ENCODE results near the gene TMEM30B. TPM values are rescaled to one million over a fixed set of nuclear protein-coding genes. Genes with fewer than 3 reads are reported as not detected.

The TMEM30B gene
- total and polyA plus RNA-seq, 4 experiments from 2014 or later = 2.9 to 5.4 (median 4.1) TPM

- Histone ChIP-seq H3K4me3 (ENCODE audit: low read length in 2 of 2) (no peak overlapping the region), H3K27ac (ENCODE audit: low read depth, low read length) (no peak overlapping the region), H3K4me1 (ENCODE audit: insufficient read depth, low read length) (no peaks in the 10 kb centered on the region), H3K27me3 (ENCODE audit: insufficient read depth, low read length) (peaks cover 18% of the 10 kb centered on the region), H3K9me3 (ENCODE audit: control insufficient read depth in 1 of 2, low read length in 2 of 2) (no peaks in the 10 kb centered on the region), H3K36me3 (ENCODE audit: insufficient read depth, low read length) (no peaks in the 10 kb centered on the region)
- H3K4me3 Mint-ChIP-seq = no peak overlapping the region
- H3K36me3 Mint-ChIP-seq = no peaks in the 10 kb centered on the region
- no peak for DNase-seq
- peaks cover 7 to 12% of the 10 kb centered on the region in 2 donors for H3K27me3 Mint-ChIP-seq
- no peaks in the 10 kb centered on the region for H3K9me3 Mint-ChIP-seq
- POLR2A ChIA-PET (ENCODE audit: partially characterized antibody) = no interaction called here
- no peak overlapping the region for H3K27ac Mint-ChIP-seq
- no peaks in the 10 kb centered on the region for H3K4me1 Mint-ChIP-seq
- CTCF ChIA-PET (ENCODE audit: partially characterized antibody) = interaction anchor here (1.4 kb wide), 1 partner anchor 38 kb away, joined by 3 read pairs; no protein-coding TSS in a partner anchor
- intact Hi-C loops (cut with micrococcal nuclease) = no loop called here
Observed at GRCh38 chr14:61258985-61259384, 22.2 kb downstream of the TMEM30B start.

- peaks cover 18% of the 10 kb centered on the region for H3K27me3 ChIP-seq (ENCODE audit: insufficient read depth, low read length)
- H3K36me3 ChIP-seq (ENCODE audit: insufficient read depth, low read length) = no peaks in the 10 kb centered on the region
- ChIA-PET POLR2A (ENCODE audit: partially characterized antibody) (no interaction called here), CTCF (ENCODE audit: partially characterized antibody) (interaction anchor here (0.9 to 1.4 kb wide), 2 partner anchors 39 to 633 kb away, joined by 3 to 4 read pairs; no protein-coding TSS in a partner anchor)
- H3K4me1 Mint-ChIP-seq = peaks cover 0 to 3% (median under 1%) of the 10 kb centered on the region in 4 donors
- intact Hi-C loops (cut with micrococcal nuclease) = no loop called here
- DNase-seq = no peak
- peaks cover 8 to 12% of the 10 kb centered on the region in 2 donors for H3K27me3 Mint-ChIP-seq
- H3K9me3 Mint-ChIP-seq = no peaks in the 10 kb centered on the region
- H3K27ac ChIP-seq (ENCODE audit: low read depth, low read length) = no peak overlapping the region
- no peak overlapping the region for H3K4me3 Mint-ChIP-seq
- no peak overlapping the region for H3K4me3 ChIP-seq (ENCODE audit: low read length in 2 of 2)
- H3K4me1 ChIP-seq (ENCODE audit: insufficient read depth, low read length) = no peaks in the 10 kb centered on the region
- no peaks in the 10 kb centered on the region for H3K36me3 Mint-ChIP-seq
- no peaks in the 10 kb centered on the region for H3K9me3 ChIP-seq (ENCODE audit: control insufficient read depth in 1 of 2, low read length in 2 of 2)
- H3K27ac Mint-ChIP-seq = no peak overlapping the region
Observed at GRCh38 chr14:61257469-61258057, 23.6 kb downstream of the TMEM30B start.

GRCh38 chr14:61256826-61257468 is 24.2 kb downstream of the TMEM30B start:
- Histone ChIP-seq H3K4me3 (ENCODE audit: low read length in 2 of 2) (no peak overlapping the region), H3K4me1 (ENCODE audit: insufficient read depth, low read length) (no peaks in the 10 kb centered on the region), H3K27ac (ENCODE audit: low read depth, low read length) (no peak overlapping the region), H3K9me3 (ENCODE audit: control insufficient read depth in 1 of 2, low read length in 2 of 2) (no peaks in the 10 kb centered on the region), H3K27me3 (ENCODE audit: insufficient read depth, low read length) (peaks cover 18% of the 10 kb centered on the region), H3K36me3 (ENCODE audit: insufficient read depth, low read length) (no peaks in the 10 kb centered on the region)
- CTCF ChIA-PET (ENCODE audit: partially characterized antibody) = interaction anchor here (0.9 kb wide), 1 partner anchor 632 kb away, joined by 4 read pairs; no protein-coding TSS in a partner anchor
- no peaks in the 10 kb centered on the region for H3K36me3 Mint-ChIP-seq
- DNase-seq = no peak
- no peaks in the 10 kb centered on the region for H3K9me3 Mint-ChIP-seq
- POLR2A ChIA-PET (ENCODE audit: partially characterized antibody) = no interaction called here
- H3K4me1 Mint-ChIP-seq = peaks cover 0 to 3% (median under 1%) of the 10 kb centered on the region in 4 donors
- no peak overlapping the region for H3K27ac Mint-ChIP-seq
- intact Hi-C loops (cut with micrococcal nuclease) = no loop called here
- peaks cover 8 to 12% of the 10 kb centered on the region in 2 donors for H3K27me3 Mint-ChIP-seq
- no peak overlapping the region for H3K4me3 Mint-ChIP-seq

GRCh38 chr14:61255968-61256367 is 25.2 kb downstream of the TMEM30B start:
- Mint-ChIP-seq H3K9me3 (no peaks in the 10 kb centered on the region), H3K36me3 (no peaks in the 10 kb centered on the region), H3K27me3 (peaks cover 7 to 12% of the 10 kb centered on the region in 2 donors), H3K27ac (no peak overlapping the region), H3K4me3 (no peak overlapping the region), H3K4me1 (peaks cover 0 to 3% (median under 1%) of the 10 kb centered on the region in 4 donors)
- H3K9me3 ChIP-seq (ENCODE audit: control insufficient read depth in 1 of 2, low read length in 2 of 2) = no peaks in the 10 kb centered on the region
- no peak overlapping the region for H3K27ac ChIP-seq (ENCODE audit: low read depth, low read length)
- no peaks in the 10 kb centered on the region for H3K36me3 ChIP-seq (ENCODE audit: insufficient read depth, low read length)
- H3K4me3 ChIP-seq (ENCODE audit: low read length in 2 of 2) = no peak overlapping the region
- no peaks in the 10 kb centered on the region for H3K4me1 ChIP-seq (ENCODE audit: insufficient read depth, low read length)
- CTCF ChIA-PET (ENCODE audit: partially characterized antibody) = no interaction called here
- POLR2A ChIA-PET (ENCODE audit: partially characterized antibody) = no interaction called here
- intact Hi-C loops (cut with micrococcal nuclease) = no loop called here
- peaks cover 18% of the 10 kb centered on the region for H3K27me3 ChIP-seq (ENCODE audit: insufficient read depth, low read length)
- DNase-seq = no peak

- no peaks in the 10 kb centered on the region for H3K36me3 ChIP-seq (ENCODE audit: insufficient read depth, low read length)
- no peaks in the 10 kb centered on the region for H3K9me3 ChIP-seq (ENCODE audit: control insufficient read depth in 1 of 2, low read length in 2 of 2)
- no peak overlapping the region for H3K4me3 ChIP-seq (ENCODE audit: low read length in 2 of 2)
- peaks cover 0 to 3% (median under 1%) of the 10 kb centered on the region in 4 donors for H3K4me1 Mint-ChIP-seq
- intact Hi-C loops (cut with micrococcal nuclease) = loop anchor here (5.0 kb wide), 1 partner anchor 923 kb away; no protein-coding TSS in a partner anchor
- POLR2A ChIA-PET (ENCODE audit: partially characterized antibody) = no interaction called here
- CTCF ChIA-PET (ENCODE audit: partially characterized antibody) = interaction anchor here (0.9 to 3.7 kb wide), 4 partner anchors 12 to 905 kb away, joined by 3 to 40 read pairs (median 9); no protein-coding TSS in a partner anchor
- no peak overlapping the region for H3K4me3 Mint-ChIP-seq
- no peak overlapping the region for H3K27ac Mint-ChIP-seq
- peaks cover 6 to 12% of the 10 kb centered on the region in 2 donors for H3K27me3 Mint-ChIP-seq
- peaks cover 16% of the 10 kb centered on the region for H3K27me3 ChIP-seq (ENCODE audit: insufficient read depth, low read length)
- H3K4me1 ChIP-seq (ENCODE audit: insufficient read depth, low read length) = no peaks in the 10 kb centered on the region
- H3K36me3 Mint-ChIP-seq = no peaks in the 10 kb centered on the region
- no peaks in the 10 kb centered on the region for H3K9me3 Mint-ChIP-seq
- no peak for DNase-seq
- no peak overlapping the region for H3K27ac ChIP-seq (ENCODE audit: low read depth, low read length)
Observed at GRCh38 chr14:61254808-61255526, 26.2 kb downstream of the TMEM30B start.

- no peak for DNase-seq
- Mint-ChIP-seq H3K27me3 (peaks cover 1 to 5% of the 10 kb centered on the region in 2 donors), H3K27ac (no peak overlapping the region), H3K9me3 (no peaks in the 10 kb centered on the region), H3K4me1 (peaks cover 0 to 3% (median under 1%) of the 10 kb centered on the region in 4 donors), H3K36me3 (no peaks in the 10 kb centered on the region), H3K4me3 (no peak overlapping the region)
- POLR2A ChIA-PET (ENCODE audit: partially characterized antibody) = no interaction called here
- H3K9me3 ChIP-seq (ENCODE audit: control insufficient read depth in 1 of 2, low read length in 2 of 2) = no peaks in the 10 kb centered on the region
- H3K27me3 ChIP-seq (ENCODE audit: insufficient read depth, low read length) = peaks cover 3% of the 10 kb centered on the region
- H3K4me1 ChIP-seq (ENCODE audit: insufficient read depth, low read length) = no peaks in the 10 kb centered on the region
- no peak overlapping the region for H3K4me3 ChIP-seq (ENCODE audit: low read length in 2 of 2)
- CTCF ChIA-PET (ENCODE audit: partially characterized antibody) = interaction anchor here (0.6 to 3.7 kb wide), 10 partner anchors 15 to 1288 kb away, joined by 3 to 40 read pairs (median 4); no protein-coding TSS in a partner anchor
- no peaks in the 10 kb centered on the region for H3K36me3 ChIP-seq (ENCODE audit: insufficient read depth, low read length)
- intact Hi-C loops (cut with micrococcal nuclease) = loop anchor here (5.0 kb wide), 1 partner anchor 921 kb away; no protein-coding TSS in a partner anchor
- H3K27ac ChIP-seq (ENCODE audit: low read depth, low read length) = no peak overlapping the region
Observed at GRCh38 chr14:61253064-61253738, 27.9 kb downstream of the TMEM30B start.
